Lung (tissue), 12 donors: ENCODE results near the gene CCDC150. TPM values are rescaled to one million over a fixed set of nuclear protein-coding genes. Genes with fewer than 3 reads are reported as not detected.

Experiments
- ATAC-seq: fragments of 200-7000 bp; cut with Tn5 transposase; one replicate; pipeline ENCODE4 v1.9.1; 2020; ENCODE audit warnings: moderate number of reproducible peaks; ENCODE audit not compliant: insufficient read depth, low FRiP score
- DNase-seq, 3 donors: peaks; one replicate each; pipeline ENCODE4 v3.0.0-alpha.2; 2013 to 2017
- H3K27ac ChIP-seq, 2 donors: one replicate each; pipeline ENCODE4 v1.5.1; 2013; ENCODE audit warnings: mild to moderate bottlenecking in 2 of 2, moderate library complexity in 2 of 2, control low read depth in 1 of 2, inconsistent platforms in 1 of 2, low read depth in 1 of 2, low read length in 1 of 2
- H3K27me3 ChIP-seq, 3 donors: one replicate each; pipeline ENCODE4 v1.5.1; 2013; ENCODE audit warnings: low read length in 2 of 3; ENCODE audit not compliant: control insufficient read depth in 3 of 3, insufficient read depth in 3 of 3
- H3K36me3 ChIP-seq, 4 donors: one replicate each; pipeline ENCODE4 v1.5.1; 2013; ENCODE audit warnings: low read length in 4 of 4, mild to moderate bottlenecking in 1 of 4, moderate library complexity in 1 of 4; ENCODE audit not compliant: control insufficient read depth in 4 of 4, insufficient read depth in 4 of 4
- H3K4me1 ChIP-seq, 5 donors: one replicate each; pipeline ENCODE4 v1.5.1; 2013; ENCODE audit warnings: low read length in 5 of 5, mild to moderate bottlenecking in 2 of 5, moderate library complexity in 1 of 5; ENCODE audit not compliant: control insufficient read depth in 5 of 5, insufficient read depth in 5 of 5
- H3K4me3 ChIP-seq: one replicate; pipeline ENCODE4 v1.5.1; 2013; ENCODE audit warnings: mild to moderate bottlenecking, control low read depth, moderate library complexity
- H3K9ac ChIP-seq, 2 donors: one replicate each; pipeline ENCODE4 v1.5.1; 2013; ENCODE audit warnings: low read length in 2 of 2, control low read depth in 1 of 2; ENCODE audit not compliant: insufficient read depth in 1 of 2
- H3K9me3 ChIP-seq, 4 donors: one replicate each; pipeline ENCODE4 v1.5.1; 2013; ENCODE audit warnings: low read length in 3 of 4, mild to moderate bottlenecking in 1 of 4, moderate library complexity in 1 of 4; ENCODE audit not compliant: control insufficient read depth in 4 of 4, insufficient read depth in 3 of 4
- CTCF ChIP-seq: IDR thresholded peaks from 2 replicates; pipeline ENCODE4 v1.5.1; 2012; ENCODE audit warnings: mild to moderate bottlenecking; ENCODE audit errors: control extremely low read depth, extremely low read depth
- WGBS, 2 donors: extraction: QIAGEN DNeasy Blood & Tissue Kit; methylation state at CpG; one replicate each; pipeline ENCODE4 v1.1.7; 2013; 5-methylcytosine and 5-hydroxymethylcytosine counted together
- polyA plus RNA-seq, 2 donors: library from polyadenylated mRNA; stranded (reverse); fragments of 200-250 nt; gene quantifications; one replicate each; pipeline ENCODE4 v1.2.1, GENCODE V29; 2013
- total RNA-seq, 2 donors: library from RNA; depleted of rRNA in 1 of 2; stranded (reverse); fragments of >200 nt in 1 of 2; gene quantifications; one replicate each; pipeline ENCODE4 v1.2.1, GENCODE V29; 2014 to 2021
- donor health status: control.
- donor health status: control.
- donor health status: Bipolar disorder and iron deficiency.
- donor health status: healthy.
- donor health status: DM: yes; HTN: yes; CAD: no.

Gene CCDC150
- total and polyA plus RNA-seq, 4 donors: 0.31 to 7.1 (median 0.93) TPM

GRCh38 chr2:196655761-196656160 is 16.2 kb downstream of the CCDC150 start:
- WGBS, 2 donors: 74 to 94% methylated on average over 1 of the region's 1 CpG
- H3K27me3 ChIP-seq: no peaks in the 10 kb centered on the region
- peaks cover 0 to 2% (median 0%) of the 10 kb centered on the region in 4 donors for H3K36me3 ChIP-seq
- DNase-seq: no peak
- H3K4me3 ChIP-seq: no peak overlapping the region
- H3K9ac ChIP-seq: no peak overlapping the region
- H3K4me1 ChIP-seq: no peaks in the 10 kb centered on the region
- H3K27ac ChIP-seq: no peak overlapping the region
- TF ChIP-seq CTCF: no peak
- H3K9me3 ChIP-seq: peaks cover 0 to 16% (median 5%) of the 10 kb centered on the region in 4 donors
- ATAC-seq: no peak

- peaks cover 0 to 2% (median 0%) of the 10 kb centered on the region in 4 donors for H3K36me3 ChIP-seq
- H3K4me3 ChIP-seq: no peak overlapping the region
- peaks cover 0 to 5% (median 3%) of the 10 kb centered on the region in 4 donors for H3K9me3 ChIP-seq
- no peaks in the 10 kb centered on the region for H3K4me1 ChIP-seq
- no peaks in the 10 kb centered on the region for H3K27me3 ChIP-seq
- DNase-seq (no peak), ATAC-seq (no peak)
- no peak for TF ChIP-seq CTCF
- H3K9ac ChIP-seq: no peak overlapping the region
- 96% methylated on average over 2 of the region's 2 CpGs for WGBS, 2 donors
- no peak overlapping the region for H3K27ac ChIP-seq
These were observed 17.8 kb downstream of the CCDC150 start for GRCh38 chr2:196657333-196657732.

- ATAC-seq: no peak
- Histone ChIP-seq H3K9me3 (no peaks in the 10 kb centered on the region), H3K4me1 (no peaks in the 10 kb centered on the region), H3K36me3 (peaks cover 0 to 2% (median 0%) of the 10 kb centered on the region in 4 donors), H3K27me3 (no peaks in the 10 kb centered on the region), H3K4me3 (no peak overlapping the region), H3K27ac (no peak overlapping the region), H3K9ac (no peak overlapping the region)
- no peak for TF ChIP-seq CTCF
- 95 to 97% methylated on average over 1 of the region's 1 CpG for WGBS, 2 donors
- no peak for DNase-seq
These were observed 20.3 kb downstream of the CCDC150 start for GRCh38 chr2:196659844-196660243.

- TF ChIP-seq CTCF: no peak
- H3K9ac ChIP-seq: no peak overlapping the region
- H3K9me3 ChIP-seq: no peaks in the 10 kb centered on the region
- no peak for ATAC-seq
- H3K27me3 ChIP-seq: no peaks in the 10 kb centered on the region
- no peak for DNase-seq
- no peaks in the 10 kb centered on the region for H3K4me1 ChIP-seq
- 80 to 90% methylated on average over 3 of the region's 3 CpGs for WGBS, 2 donors
- peaks cover 0 to 2% (median 0%) of the 10 kb centered on the region in 4 donors for H3K36me3 ChIP-seq
- H3K4me3 ChIP-seq: no peak overlapping the region
- H3K27ac ChIP-seq: no peak overlapping the region
These were observed 20.7 kb downstream of the CCDC150 start for GRCh38 chr2:196660244-196660643.
